Right lobe of liver (tissue), 6 donors: ENCODE data around the gene LRG1. TPM values are rescaled to one million over a fixed set of nuclear protein-coding genes. Genes with fewer than 3 reads are reported as not detected.

Experiments
- ATAC-seq, 4 donors: fragments of 200-7000 bp; cut with Tn5 transposase; one replicate each; pipeline ENCODE4 v1.9.1; 2020; ENCODE audit warnings: mild to moderate bottlenecking in 4 of 4, moderate library complexity in 4 of 4
- DNase-seq, 3 donors: peaks; one replicate each; pipeline ENCODE4 v3.0.0-alpha.2; 2020
- H3K27ac ChIP-seq, 3 donors: fragments of 200-600 bp; one replicate each; pipeline ENCODE4 v1.8.0; 2022
- H3K27me3 ChIP-seq, 2 donors: fragments of 200-600 bp; one replicate each; pipeline ENCODE4 v1.8.0; 2022
- H3K36me3 ChIP-seq, 4 donors: fragments of 200-600 bp; sonication (generic) in 1 of 4; one replicate each; pipeline versions ENCODE4 v1.5.1 to v1.8.0; 2017 to 2022; ENCODE audit warnings: control low read depth in 1 of 4
- H3K4me1 ChIP-seq, 4 donors: fragments of 200-600 bp; sonication (generic) in 1 of 4; one replicate each; pipeline versions ENCODE4 v1.5.1 to v1.8.0; 2017 to 2022; ENCODE audit warnings: control low read depth in 1 of 4
- H3K4me3 ChIP-seq, 3 donors: fragments of 200-600 bp; one replicate each; pipeline ENCODE4 v1.8.0; 2022
- H3K9me3 ChIP-seq, 4 donors: fragments of 200-600 bp; sonication (generic) in 1 of 4; one replicate each; pipeline versions ENCODE4 v1.5.1 to v1.8.0; 2017 to 2022; ENCODE audit warnings: control low read depth in 1 of 4
- POLR2A ChIP-seq: fragments of 450-650 bp; IDR thresholded peaks from one replicate; pipeline ENCODE4 v1.6.1; 2017; ENCODE audit warnings: antibody characterized with exemption, mild to moderate bottlenecking
- WGBS: methylation state at CpG from one replicate; pipeline ENCODE4 v1.1.6; 2018; ENCODE audit warnings: low coverage, low lambda C conversion rate; ENCODE audit not compliant: insufficient coverage; ENCODE audit errors: missing lambda C conversion rate; 5-methylcytosine and 5-hydroxymethylcytosine counted together
- intact Hi-C, 2 donors: fragments of 100-400 bp; cut with DNase I; formaldehyde crosslinking; loops; one replicate each; pipeline versions ENCODE4 v1.11.2 to v1.14.1; 2022
- total RNA-seq, 6 experiments: library from RNA; depleted of rRNA in 2 of 6; stranded (reverse); fragments of >200 nt in 2 of 6; fragmentation: NEBNext Ultra II Directional in 3 of 6; extraction: Animal tissue kit (Norgen Biotek cat#: 25700) in 3 of 6; gene quantifications; one replicate each; pipeline versions ENCODE4 v1.1.0 to v1.2.4, GENCODE V29; 2016 to 2023
- TF ChIP-seq, protein P1 (sequence below), 4 donors: fragments of 200-600 bp in 3 of 4; fragments of 450-650 bp in 1 of 4; IDR thresholded peaks; one replicate each; pipeline versions ENCODE4 v1.5.1 to v1.8.0; 2016 to 2022; ENCODE audit warnings: antibody characterized with exemption in 4 of 4, mild to moderate bottlenecking in 2 of 4
- donor health status: DM: no; HTN: yes; CAD: no.
- donor health status: DM: no; HTN: no; CAD: no.
- donor health status: DM: no; HTN: no; CAD: no.
- donor health status: DM: no; HTN: yes; CAD: no.
- donor health status: DM: no; HTN: yes; CAD: no.

The LRG1 gene
- total RNA-seq, 6 experiments from 2014 or later = 331 to 1,334 (median 524) TPM

DNA sequence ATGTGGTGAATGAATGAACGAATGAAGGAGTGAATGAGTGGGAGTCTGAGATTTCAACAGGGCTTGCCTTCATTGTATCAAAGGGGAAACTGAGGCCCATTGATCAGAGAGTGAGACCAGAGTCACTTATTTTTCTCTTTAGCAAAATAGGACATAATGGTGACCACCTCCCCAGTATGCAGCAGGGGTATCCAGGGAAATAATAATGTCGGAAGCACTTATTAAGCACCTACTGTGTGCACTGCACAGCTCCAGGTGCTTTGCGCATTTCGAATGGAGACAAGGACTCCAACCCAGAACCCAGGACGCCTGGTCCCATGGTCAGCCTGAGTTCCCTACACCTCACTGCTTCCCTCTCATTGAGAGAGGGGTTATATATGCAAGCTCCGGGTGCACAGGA is 46.4 kb upstream of the LRG1 start:
- WGBS = 52% methylated on average over 2 of the region's 6 CpGs
- TF ChIP-seq, protein P1, sequence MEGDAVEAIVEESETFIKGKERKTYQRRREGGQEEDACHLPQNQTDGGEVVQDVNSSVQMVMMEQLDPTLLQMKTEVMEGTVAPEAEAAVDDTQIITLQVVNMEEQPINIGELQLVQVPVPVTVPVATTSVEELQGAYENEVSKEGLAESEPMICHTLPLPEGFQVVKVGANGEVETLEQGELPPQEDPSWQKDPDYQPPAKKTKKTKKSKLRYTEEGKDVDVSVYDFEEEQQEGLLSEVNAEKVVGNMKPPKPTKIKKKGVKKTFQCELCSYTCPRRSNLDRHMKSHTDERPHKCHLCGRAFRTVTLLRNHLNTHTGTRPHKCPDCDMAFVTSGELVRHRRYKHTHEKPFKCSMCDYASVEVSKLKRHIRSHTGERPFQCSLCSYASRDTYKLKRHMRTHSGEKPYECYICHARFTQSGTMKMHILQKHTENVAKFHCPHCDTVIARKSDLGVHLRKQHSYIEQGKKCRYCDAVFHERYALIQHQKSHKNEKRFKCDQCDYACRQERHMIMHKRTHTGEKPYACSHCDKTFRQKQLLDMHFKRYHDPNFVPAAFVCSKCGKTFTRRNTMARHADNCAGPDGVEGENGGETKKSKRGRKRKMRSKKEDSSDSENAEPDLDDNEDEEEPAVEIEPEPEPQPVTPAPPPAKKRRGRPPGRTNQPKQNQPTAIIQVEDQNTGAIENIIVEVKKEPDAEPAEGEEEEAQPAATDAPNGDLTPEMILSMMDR (IDR thresholded peaks at IDR 0.05) = no peak
- no peak for TF ChIP-seq POLR2A
- Histone ChIP-seq H3K27me3 (peaks cover 0 to 3% of the 10 kb centered on the region in 2 donors), H3K4me1 (peaks cover 0 to 12% (median 5%) of the 10 kb centered on the region in 4 donors), H3K4me3 (no peak overlapping the region), H3K36me3 (no peaks in the 10 kb centered on the region), H3K9me3 (no peaks in the 10 kb centered on the region), H3K27ac (no peak overlapping the region)
- DNase-seq (no peak), ATAC-seq (no peak)
- intact Hi-C loops = no loop called here

DNA sequence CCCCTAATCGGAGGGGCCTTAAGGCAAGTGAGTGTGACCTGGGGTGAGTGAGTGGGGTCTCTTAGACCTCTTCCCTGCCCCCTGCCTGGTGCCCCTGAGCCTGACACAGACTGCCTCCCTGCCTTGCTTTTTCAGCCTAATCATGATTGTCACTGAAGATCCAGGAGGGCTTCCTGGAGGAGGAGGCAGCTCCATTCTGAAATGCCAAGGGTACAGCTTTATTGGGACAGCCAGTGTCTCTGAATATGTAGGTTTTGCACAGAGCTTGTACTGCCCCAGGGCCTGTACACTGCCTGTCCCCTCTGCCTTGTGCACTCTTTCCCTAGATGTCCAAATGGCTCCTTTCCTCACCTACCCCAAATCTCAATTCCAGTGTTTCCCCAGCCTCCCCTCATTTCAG is 45.7 kb upstream of the LRG1 start:
- peaks cover 0 to 12% (median 5%) of the 10 kb centered on the region in 4 donors for H3K4me1 ChIP-seq
- H3K27me3 ChIP-seq = peaks cover 0 to 3% of the 10 kb centered on the region in 2 donors
- intact Hi-C loops = no loop called here
- DNase-seq (no peak), ATAC-seq (no peak)
- no peaks in the 10 kb centered on the region for H3K9me3 ChIP-seq
- H3K36me3 ChIP-seq = no peaks in the 10 kb centered on the region
- 100% methylated on average over 1 of the region's 1 CpG for WGBS
- no peak for TF ChIP-seq POLR2A
- TF ChIP-seq, protein P1 (IDR thresholded peaks at IDR 0.05) = no peak
- no peak overlapping the region for H3K27ac ChIP-seq
- no peak overlapping the region for H3K4me3 ChIP-seq

DNA sequence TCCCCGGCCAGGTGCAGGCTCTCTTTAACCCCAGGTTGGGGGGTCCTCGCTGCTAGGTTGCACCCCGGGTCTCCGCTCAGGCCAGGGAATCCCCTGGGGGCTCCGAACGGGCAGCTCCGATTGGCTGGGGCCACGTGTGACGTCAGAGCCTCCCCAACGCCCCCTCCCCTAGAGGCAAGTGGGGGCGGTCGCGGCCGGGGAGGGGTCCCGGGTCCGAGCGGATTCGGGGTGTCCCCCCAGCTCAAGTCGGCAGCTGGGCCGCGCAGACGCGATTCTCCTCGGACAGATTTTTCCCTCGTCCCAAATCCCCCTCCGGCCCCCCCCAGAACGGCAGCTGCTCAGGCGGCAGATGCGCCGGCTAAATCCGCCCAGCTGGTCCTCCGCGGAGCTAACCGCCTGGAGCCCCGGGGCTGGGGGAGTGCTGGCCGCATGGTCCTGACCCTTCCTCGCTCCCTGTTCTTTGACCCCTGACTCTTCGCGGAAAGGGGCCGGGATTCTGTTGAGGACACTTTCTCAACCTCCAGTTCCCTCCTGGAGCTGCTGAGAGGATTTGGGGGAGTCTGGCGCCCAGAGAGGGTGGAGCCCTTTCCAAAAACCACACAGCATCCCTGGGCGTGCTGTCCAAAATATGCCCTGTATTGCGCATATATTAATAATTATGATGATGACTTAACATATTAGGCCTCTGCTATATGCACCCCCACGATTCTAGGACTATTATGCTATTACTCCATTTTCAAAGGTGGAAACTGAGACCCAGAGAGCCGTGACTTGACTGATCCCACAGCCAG is 45.0 kb upstream of the LRG1 start:
- WGBS = 24% methylated on average over 13 of the region's 45 CpGs

DNA sequence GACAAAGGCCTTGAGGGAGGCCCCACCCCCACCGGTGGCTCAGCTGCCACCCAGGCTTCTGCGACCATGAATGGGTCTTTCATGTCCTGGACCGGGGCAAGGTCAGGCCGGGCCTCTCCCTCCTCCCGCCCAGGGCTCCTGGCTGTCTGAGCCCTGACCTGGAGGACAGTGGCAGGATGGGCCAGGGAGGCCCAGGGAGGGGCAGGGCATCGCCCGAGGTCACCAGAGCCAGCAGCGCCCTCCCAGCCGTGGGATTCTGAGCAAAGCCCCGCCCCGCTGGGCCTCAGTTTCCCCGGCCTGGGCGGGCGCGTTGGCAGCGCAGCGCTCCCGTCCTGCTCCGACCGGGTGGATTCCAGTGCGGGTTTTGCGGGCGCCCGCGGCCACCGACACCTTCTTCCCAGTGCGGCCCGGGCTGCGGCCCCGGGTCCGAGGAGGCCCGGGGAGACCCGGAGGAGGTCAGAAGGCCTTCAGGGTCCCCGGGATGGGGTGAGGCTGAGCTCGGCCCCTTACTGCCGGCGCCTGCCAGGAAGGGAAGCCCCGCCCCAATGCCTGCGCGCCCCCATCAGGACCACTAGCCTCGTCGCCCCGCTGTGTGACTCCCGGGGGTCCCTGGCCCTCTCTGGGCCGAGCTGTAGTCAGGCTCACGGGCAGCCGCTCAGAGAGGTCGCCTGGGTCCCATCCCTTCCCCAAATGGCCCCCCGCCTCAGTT is 44.3 kb upstream of the LRG1 start:
- intact Hi-C loops = no loop called here
- Histone ChIP-seq H3K4me3 (peak overlapping the region in 1 of 3 donors; percentile 21), H3K27ac (no peak overlapping the region), H3K36me3 (no peaks in the 10 kb centered on the region), H3K9me3 (no peaks in the 10 kb centered on the region), H3K27me3 (peaks cover 0 to 8% of the 10 kb centered on the region in 2 donors), H3K4me1 (peaks cover 0 to 12% (median 5%) of the 10 kb centered on the region in 4 donors)
- WGBS = 0% methylated on average over 5 of the region's 49 CpGs
- DNase-seq (no peak), ATAC-seq (peak; percentile 39 to 61 (median 54))
- TF ChIP-seq POLR2A = no peak
- TF ChIP-seq, protein P1 (IDR thresholded peaks at IDR 0.05) = no peak

More for the DNA sequence above, 45.0 kb upstream of the LRG1 start:
- Histone ChIP-seq H3K4me3 (no peak overlapping the region), H3K9me3 (no peaks in the 10 kb centered on the region), H3K27me3 (peaks cover 0 to 8% of the 10 kb centered on the region in 2 donors), H3K4me1 (peaks cover 0 to 12% (median 5%) of the 10 kb centered on the region in 4 donors), H3K27ac (no peak overlapping the region), H3K36me3 (no peaks in the 10 kb centered on the region)
- intact Hi-C loops = no loop called here
- DNase-seq (no peak), ATAC-seq (no peak)
- TF ChIP-seq, protein P1 (IDR thresholded peaks at IDR 0.05) = no peak
- TF ChIP-seq POLR2A = no peak
